HG02678 (cell line): ENCODE data around the gene HEMGN.

Experiments
- ATAC-seq: cut with Tn5 transposase; IDR thresholded peaks from one replicate; pipeline ENCODE4 v1.9.1; 2021; ENCODE audit warnings: mild to moderate bottlenecking, moderate library complexity; ENCODE audit not compliant: unreplicated experiment

The HEMGN gene

GRCh38 chr9:97900738-97901565, 37.0 kb downstream of the HEMGN start:
- ATAC-seq: no peak

- ATAC-seq: no peak
Measured at GRCh38 chr9:97900103-97900737, 37.8 kb downstream of the HEMGN start.

DNA sequence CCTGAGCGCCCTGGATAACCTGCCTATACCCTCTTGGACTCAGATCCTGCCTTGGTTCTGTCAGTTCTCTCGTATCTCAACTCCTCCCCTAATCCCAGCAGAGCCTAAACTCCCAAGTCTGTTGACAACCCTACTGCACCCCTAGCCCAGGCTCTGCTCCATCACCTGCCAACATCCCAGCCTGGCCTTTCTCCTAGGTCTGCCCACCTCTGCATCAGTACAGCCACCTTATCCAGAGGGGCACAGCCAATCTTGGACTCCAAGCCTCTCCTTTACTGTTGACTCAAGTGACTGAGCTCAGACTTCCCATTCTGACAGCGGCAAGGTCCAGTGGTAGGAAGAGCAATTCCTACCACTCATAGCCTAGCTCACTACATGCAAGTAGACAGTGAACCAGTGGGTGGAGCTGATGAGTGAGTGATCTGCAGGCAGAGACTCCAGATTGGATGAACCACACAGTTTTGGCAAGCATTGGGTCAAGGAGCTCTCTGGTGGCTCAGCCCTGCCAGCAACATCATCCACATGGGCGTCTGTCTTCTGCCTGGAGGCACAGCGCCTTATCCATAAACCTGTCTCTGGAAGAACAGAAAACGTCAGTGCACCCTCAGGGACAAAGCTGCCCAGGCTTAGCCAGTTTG, 42.2 kb downstream of the HEMGN start:
- no peak for ATAC-seq

- ATAC-seq: no peak
Measured at GRCh38 chr9:97895211-97895610, 42.8 kb downstream of the HEMGN start.

DNA sequence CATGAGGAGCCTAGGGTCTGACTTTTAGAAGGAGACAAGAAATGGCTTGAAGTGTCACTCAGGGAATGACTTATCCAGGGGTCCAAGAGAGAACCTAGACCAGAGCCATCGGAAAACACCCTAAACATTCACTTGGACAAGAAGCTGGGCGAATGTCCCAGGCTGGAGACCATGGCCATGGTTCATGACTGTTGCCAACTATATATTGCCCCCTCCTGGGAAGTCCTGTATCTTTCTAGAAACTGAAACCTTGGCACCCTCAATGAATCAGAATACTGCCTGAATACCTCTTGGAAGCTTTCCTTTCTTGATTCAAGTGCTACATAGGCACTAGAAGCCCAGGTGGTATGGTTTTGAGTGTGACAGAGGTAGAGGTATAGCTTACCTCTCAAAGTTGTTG, 45.6 kb downstream of the HEMGN start:
- no peak for ATAC-seq

GRCh38 chr9:97891736-97892135, 46.2 kb downstream of the HEMGN start:
- no peak for ATAC-seq

GRCh38 chr9:97889941-97890887, 47.8 kb downstream of the HEMGN start:
- no peak for ATAC-seq

DNA sequence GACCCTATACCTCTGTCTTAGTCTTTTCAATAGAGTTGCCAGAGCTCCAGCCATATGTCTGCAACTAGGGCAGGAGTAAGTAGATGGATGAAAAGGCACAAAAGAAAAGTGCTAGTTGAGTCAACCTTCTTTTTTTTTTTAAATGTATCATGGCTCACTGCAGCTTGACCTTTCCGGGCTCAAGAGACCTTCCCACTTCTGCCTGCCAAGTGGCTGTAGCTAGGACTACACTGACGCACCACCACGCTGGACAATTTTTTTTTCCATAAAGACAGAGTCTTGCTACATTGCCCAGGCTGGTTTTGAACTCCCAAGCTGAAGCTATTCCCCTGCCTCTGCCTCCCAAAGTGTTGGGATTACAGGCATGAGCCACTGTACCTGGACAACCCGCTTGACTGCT, 57.6 kb downstream of the HEMGN start:
- no peak for ATAC-seq
